Endothelial cell (in vitro differentiated cells): Measurements from ENCODE around the gene IGSF9B. TPM values are rescaled to one million over a fixed set of nuclear protein-coding genes. Genes with fewer than 3 reads are reported as not detected.

Experiments used
- DNase-seq: peaks from one replicate; pipeline ENCODE4 v3.0.0; 2021; ENCODE audit warnings: low spot score
- H3K27ac Mint-ChIP-seq: one replicate; pipeline ENCODE4 v1.8.0; 2021; ENCODE audit warnings: mixed read lengths, inconsistent platforms; ENCODE audit not compliant: unreplicated experiment
- H3K27me3 Mint-ChIP-seq: one replicate; pipeline ENCODE4 v1.8.0; 2021; ENCODE audit warnings: mild to moderate bottlenecking, moderate library complexity, mixed read lengths, inconsistent platforms; ENCODE audit not compliant: unreplicated experiment
- H3K36me3 Mint-ChIP-seq: one replicate; pipeline ENCODE4 v1.8.0; 2021; ENCODE audit warnings: mild to moderate bottlenecking, low read depth, mixed read lengths, inconsistent platforms; ENCODE audit not compliant: unreplicated experiment
- H3K4me1 Mint-ChIP-seq: one replicate; pipeline ENCODE4 v1.8.0; 2021; ENCODE audit warnings: mild to moderate bottlenecking, mixed read lengths, inconsistent platforms; ENCODE audit not compliant: unreplicated experiment
- H3K4me3 Mint-ChIP-seq: one replicate; pipeline ENCODE4 v1.8.0; 2021; ENCODE audit warnings: mild to moderate bottlenecking, mixed read lengths, inconsistent platforms; ENCODE audit not compliant: unreplicated experiment
- H3K9me3 Mint-ChIP-seq: one replicate; pipeline ENCODE4 v1.8.0; 2021; ENCODE audit warnings: mixed read lengths, inconsistent platforms; ENCODE audit not compliant: unreplicated experiment
- total RNA-seq: library from RNA; stranded (reverse); fragmentation: NEBNext Ultra II Directional; extraction: Animal tissue kit (Norgen Biotek cat#: 25700); gene quantifications from one replicate; pipeline ENCODE4 v1.2.1, GENCODE V29; 2021; ENCODE audit not compliant: unreplicated experiment
- TF ChIP-seq, protein P1 (sequence below): fragments of 200-600 bp; sonication (generic); IDR thresholded peaks from one replicate; pipeline ENCODE4 v1.5.0; 2021; ENCODE audit warnings: antibody characterized with exemption; ENCODE audit not compliant: unreplicated experiment

Gene IGSF9B
- total RNA-seq, 1 donor from 2014 or later = 6.6 TPM

DNA sequence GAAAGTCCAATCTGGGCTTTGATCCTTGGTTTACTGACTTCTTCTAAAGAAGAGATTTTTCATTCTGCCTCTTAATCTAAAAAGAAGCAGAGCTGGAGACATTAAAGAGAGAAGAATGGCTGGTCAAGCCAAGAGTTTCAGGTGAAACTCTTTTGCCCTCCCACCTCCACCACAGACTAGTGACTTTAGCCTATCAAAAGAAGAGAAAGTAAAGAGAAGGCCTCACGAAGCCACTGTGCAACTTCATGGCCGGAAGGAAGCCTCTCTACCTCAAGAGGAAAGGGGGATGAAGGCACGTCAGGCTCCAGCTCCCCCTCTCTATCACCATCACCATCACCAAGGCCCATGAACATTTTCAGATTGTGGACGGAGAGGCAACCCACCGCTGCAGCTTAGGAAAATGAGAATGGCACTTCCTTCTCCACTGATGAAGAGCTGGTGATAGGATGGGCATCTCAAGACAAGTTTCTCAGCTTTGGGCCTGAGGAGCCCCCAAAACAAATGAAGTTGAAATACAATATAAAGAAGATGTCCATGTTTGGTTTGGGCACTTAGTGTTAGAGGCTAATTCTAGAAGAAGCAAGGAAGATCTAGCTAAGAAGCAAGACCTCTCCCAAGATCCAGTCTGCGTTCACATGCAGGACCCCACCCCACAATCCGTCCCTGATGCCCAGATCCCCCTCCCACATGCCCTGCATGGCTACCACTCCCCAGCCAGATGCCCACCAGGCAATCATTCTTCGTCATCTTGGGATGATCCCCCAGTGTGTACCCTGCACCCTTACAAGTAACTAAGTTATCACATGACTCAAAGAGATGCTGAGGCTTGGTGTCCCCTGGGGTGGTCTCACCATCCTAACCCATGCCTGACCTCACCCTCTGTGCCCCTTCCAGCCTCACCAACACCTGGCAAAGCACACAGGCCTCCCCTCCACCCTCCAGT is 52.6 kb downstream of the IGSF9B start:
- no peak for DNase-seq
- H3K27ac Mint-ChIP-seq = no peak overlapping the region
- peaks cover 6% of the 10 kb centered on the region for H3K27me3 Mint-ChIP-seq
- H3K9me3 Mint-ChIP-seq = no peaks in the 10 kb centered on the region
- H3K4me1 Mint-ChIP-seq = peaks cover 1% of the 10 kb centered on the region
- TF ChIP-seq, protein P1, sequence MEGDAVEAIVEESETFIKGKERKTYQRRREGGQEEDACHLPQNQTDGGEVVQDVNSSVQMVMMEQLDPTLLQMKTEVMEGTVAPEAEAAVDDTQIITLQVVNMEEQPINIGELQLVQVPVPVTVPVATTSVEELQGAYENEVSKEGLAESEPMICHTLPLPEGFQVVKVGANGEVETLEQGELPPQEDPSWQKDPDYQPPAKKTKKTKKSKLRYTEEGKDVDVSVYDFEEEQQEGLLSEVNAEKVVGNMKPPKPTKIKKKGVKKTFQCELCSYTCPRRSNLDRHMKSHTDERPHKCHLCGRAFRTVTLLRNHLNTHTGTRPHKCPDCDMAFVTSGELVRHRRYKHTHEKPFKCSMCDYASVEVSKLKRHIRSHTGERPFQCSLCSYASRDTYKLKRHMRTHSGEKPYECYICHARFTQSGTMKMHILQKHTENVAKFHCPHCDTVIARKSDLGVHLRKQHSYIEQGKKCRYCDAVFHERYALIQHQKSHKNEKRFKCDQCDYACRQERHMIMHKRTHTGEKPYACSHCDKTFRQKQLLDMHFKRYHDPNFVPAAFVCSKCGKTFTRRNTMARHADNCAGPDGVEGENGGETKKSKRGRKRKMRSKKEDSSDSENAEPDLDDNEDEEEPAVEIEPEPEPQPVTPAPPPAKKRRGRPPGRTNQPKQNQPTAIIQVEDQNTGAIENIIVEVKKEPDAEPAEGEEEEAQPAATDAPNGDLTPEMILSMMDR = no peak
- no peak overlapping the region for H3K4me3 Mint-ChIP-seq
- H3K36me3 Mint-ChIP-seq = peaks cover 6% of the 10 kb centered on the region

DNA sequence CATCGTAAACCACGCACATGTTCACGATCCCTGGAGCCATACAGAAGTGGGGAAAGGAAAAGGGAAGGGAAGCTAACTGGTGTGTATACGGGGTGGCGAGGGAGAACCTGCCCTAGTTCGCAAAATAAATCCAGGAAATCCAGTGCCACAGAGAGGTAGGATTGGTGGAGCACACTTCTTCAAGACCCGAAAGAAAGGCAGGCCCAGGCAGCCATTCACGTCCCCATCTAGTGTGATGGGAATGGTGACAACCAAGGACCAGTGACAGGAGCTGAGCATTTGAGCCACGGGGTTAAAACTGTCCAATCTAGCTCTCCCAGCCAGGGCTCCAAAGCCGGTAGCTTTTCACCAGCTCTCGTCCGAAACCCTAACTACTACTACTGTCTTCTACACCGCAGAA is 53.7 kb downstream of the IGSF9B start:
- TF ChIP-seq, protein P1 = no peak
- H3K27ac Mint-ChIP-seq = no peak overlapping the region

DNA sequence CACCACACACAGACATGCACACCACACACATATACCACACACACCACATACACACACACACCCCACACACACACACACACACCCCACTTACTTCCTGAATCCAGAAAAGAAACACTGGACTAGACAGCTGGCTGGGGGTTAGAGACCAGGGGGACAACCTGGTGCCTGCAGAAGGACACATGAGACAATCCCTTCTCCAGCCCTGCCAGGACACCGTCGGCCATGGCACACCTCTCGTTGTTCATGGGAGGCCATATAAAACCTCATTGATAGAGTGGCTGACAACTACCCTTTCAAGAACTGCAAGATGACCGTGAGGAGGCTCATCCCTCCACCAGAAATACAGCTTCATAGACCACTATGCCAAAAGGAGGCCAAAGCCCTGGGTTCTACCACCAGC is 54.3 kb downstream of the IGSF9B start:
- Mint-ChIP-seq H3K27ac (no peak overlapping the region), H3K9me3 (no peaks in the 10 kb centered on the region), H3K4me3 (no peak overlapping the region), H3K4me1 (peaks cover 4% of the 10 kb centered on the region), H3K27me3 (peaks cover 8% of the 10 kb centered on the region), H3K36me3 (peaks cover 6% of the 10 kb centered on the region)
- DNase-seq = no peak
- TF ChIP-seq, protein P1 = no peak

More for the DNA sequence above, 53.7 kb downstream of the IGSF9B start:
- H3K36me3 Mint-ChIP-seq = peaks cover 6% of the 10 kb centered on the region
- no peak overlapping the region for H3K4me3 Mint-ChIP-seq
- H3K9me3 Mint-ChIP-seq = no peaks in the 10 kb centered on the region
- peaks cover 4% of the 10 kb centered on the region for H3K4me1 Mint-ChIP-seq
- no peak for DNase-seq
- H3K27me3 Mint-ChIP-seq = peaks cover 6% of the 10 kb centered on the region

DNA sequence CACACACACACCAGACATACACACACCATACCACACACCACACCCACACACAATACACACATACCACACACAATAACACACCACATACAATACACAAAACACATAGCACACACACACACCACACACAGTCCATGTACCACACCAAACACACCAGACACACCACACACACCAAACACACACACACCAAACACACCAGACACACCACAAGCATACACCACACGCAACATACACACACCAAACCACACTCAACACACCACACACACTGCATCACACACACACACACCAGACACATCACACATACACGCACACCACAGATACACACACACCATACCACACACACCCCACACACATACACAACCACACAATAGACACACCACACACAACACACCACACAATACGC is 54.8 kb downstream of the IGSF9B start:
- no peak overlapping the region for H3K4me3 Mint-ChIP-seq

More for the DNA sequence above, 54.8 kb downstream of the IGSF9B start:
- H3K27me3 Mint-ChIP-seq = peaks cover 8% of the 10 kb centered on the region
- H3K27ac Mint-ChIP-seq = no peak overlapping the region
- no peaks in the 10 kb centered on the region for H3K9me3 Mint-ChIP-seq
- TF ChIP-seq, protein P1 = no peak
- peaks cover 6% of the 10 kb centered on the region for H3K36me3 Mint-ChIP-seq
- no peak for DNase-seq
- H3K4me1 Mint-ChIP-seq = peaks cover 7% of the 10 kb centered on the region
